GM12872 (cell line): ENCODE results near the gene TTC28.
A peak's percentile ranks its signal among the peaks of the same experiment; 100 is the strongest.

Source experiments
- TF ChIP-seq, protein P1 (sequence below): IDR thresholded peaks from 3 replicates; pipeline ENCODE4 v1.5.1; 2011; ENCODE audit warnings: low read depth, mild to moderate bottlenecking, low read length, moderate library complexity; ENCODE audit not compliant: insufficient read depth

TTC28 gene

DNA sequence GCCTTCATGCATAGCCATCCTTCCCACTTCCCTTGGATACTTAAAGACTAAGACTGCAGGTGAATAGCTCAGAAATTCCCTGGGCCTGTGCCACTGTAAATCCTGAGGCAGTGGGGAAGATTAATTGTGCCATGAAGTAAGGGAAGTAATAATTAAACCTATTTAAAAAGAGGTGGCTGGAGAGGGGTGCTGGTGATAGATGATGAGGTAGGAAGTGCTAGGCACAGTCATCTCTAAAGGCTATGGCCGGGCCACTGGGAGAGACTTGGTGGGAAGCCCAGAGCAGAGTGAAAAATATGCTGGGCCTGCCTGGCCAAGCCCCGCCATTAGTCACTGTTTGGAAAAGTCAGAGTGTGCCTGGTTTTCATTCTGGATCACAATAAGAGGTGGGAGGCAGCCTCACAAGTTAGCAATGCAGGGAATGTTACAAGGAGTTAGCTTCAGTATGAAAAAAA lies 563.4 kb downstream of the TTC28 start:
- TF ChIP-seq, protein P1, sequence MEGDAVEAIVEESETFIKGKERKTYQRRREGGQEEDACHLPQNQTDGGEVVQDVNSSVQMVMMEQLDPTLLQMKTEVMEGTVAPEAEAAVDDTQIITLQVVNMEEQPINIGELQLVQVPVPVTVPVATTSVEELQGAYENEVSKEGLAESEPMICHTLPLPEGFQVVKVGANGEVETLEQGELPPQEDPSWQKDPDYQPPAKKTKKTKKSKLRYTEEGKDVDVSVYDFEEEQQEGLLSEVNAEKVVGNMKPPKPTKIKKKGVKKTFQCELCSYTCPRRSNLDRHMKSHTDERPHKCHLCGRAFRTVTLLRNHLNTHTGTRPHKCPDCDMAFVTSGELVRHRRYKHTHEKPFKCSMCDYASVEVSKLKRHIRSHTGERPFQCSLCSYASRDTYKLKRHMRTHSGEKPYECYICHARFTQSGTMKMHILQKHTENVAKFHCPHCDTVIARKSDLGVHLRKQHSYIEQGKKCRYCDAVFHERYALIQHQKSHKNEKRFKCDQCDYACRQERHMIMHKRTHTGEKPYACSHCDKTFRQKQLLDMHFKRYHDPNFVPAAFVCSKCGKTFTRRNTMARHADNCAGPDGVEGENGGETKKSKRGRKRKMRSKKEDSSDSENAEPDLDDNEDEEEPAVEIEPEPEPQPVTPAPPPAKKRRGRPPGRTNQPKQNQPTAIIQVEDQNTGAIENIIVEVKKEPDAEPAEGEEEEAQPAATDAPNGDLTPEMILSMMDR, result no peak

DNA sequence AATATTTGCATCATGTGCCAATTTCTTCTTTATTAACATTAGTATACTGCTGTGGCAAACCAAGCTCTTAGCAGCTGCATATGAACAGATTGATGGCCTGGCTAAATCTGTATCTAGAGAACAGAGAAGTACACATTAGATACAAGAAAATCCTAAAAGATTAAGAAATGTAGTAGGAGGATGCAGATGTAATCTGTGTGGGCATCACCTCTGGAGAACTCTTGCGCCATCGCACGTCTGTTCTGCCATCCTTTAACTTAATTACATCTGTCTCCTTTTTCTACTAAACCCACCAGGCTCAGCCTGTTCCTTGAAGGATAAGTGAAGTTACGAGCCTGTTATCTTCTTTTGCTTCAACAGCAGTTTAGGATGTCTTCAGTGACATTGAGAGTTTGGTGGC lies 564.2 kb downstream of the TTC28 start:
- TF ChIP-seq, protein P1, result no peak

DNA sequence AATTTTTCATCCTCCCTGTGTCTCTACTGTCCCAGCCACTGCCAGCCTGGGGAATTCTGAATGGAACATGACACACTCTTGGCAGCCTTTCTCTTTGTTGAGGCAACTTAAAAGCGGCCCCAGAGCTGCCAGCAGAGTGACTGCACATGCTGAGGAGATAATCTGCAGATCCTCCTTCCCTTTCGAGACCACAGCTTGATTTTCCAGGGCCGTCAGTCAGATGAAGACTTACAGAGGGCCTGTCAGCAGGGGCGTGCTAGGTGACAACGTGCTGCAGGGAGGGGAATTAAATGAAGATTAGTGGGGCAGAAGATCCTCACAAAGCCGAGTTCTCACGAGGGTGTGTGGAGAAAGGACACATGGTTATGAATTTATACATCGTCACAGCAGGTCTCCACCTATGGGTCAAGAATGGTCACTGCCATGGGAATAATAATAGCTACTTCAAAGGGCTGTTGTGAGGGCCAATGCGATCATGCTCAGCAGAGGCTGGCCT lies 567.0 kb downstream of the TTC28 start:
- TF ChIP-seq, protein P1, result peak; percentile 57

DNA sequence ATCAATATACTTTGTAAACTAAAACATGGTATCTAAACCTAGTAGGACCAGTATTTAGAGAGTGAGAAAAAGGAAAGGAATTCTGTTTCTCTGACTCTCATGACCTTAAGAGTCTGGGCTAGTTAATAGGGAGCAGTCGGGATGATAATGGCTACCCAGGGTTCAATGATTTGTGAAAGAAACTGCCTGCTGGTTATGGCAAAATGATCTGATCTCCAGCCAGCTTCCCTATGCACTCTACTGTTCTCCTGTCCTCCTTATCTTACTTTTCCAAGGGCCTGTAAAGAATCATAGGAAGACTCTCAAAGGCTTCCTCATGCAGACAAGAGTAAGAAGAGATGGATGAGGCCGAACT lies 567.5 kb downstream of the TTC28 start:
- TF ChIP-seq, protein P1, result no peak

GRCh38 chr22:28111501-28112189 lies 568.0 kb downstream of the TTC28 start:
- TF ChIP-seq, protein P1, result no peak

- TF ChIP-seq, protein P1, result no peak
These were observed 570.8 kb downstream of the TTC28 start for GRCh38 chr22:28108851-28109250.

GRCh38 chr22:28106617-28107016 lies 573.0 kb downstream of the TTC28 start:
- TF ChIP-seq, protein P1, result no peak
